Forelimb muscle (tissue), 1 donor: ENCODE results near the gene NT5C3B. TPM values are rescaled to one million over a fixed set of nuclear protein-coding genes. Genes with fewer than 3 reads are reported as not detected.
"Not testable (repeated sequence)": the region's sequence is repeated elsewhere in the genome, so short reads cannot be mapped to it uniquely, and the experiment has no call there.

Experiments used
- DNase-seq: peaks from one replicate; pipeline ENCODE4 v3.0.0-alpha.2; 2013; ENCODE audit warnings: low read depth
- polyA plus RNA-seq: library from polyadenylated mRNA; unstranded; fragments of 120-200 nt; gene quantifications from one replicate; pipeline ENCODE4 v1.2.1, GENCODE V29; 2013; ENCODE audit not compliant: insufficient read length

Gene NT5C3B
- polyA plus RNA-seq, 1 donor = 34.6 TPM

DNA sequence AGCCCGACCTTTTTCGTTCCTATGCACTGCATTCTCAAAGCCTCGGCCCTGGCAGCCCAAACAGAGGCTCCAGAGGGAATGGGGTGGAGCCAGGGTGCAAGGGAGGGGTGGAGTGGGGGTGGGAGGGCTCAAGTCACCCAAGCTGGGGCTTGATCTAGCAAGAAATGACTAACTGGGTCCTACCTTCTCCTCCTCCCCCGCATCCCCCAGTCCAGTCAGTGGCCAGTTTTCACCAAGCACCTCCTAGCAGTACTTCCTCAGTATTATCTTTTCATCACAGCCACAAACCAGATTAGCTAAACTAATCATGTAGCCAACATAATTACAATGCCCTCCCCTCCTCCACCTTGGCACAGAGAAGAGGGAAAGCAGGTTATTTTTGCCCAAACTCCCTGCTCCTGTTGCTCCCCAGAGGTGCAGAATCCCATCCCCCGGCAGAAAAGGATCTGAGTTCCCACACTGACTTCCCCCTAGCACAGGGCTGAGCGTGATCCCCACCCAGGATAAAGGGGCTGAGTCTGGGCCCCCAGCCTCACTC lies 51.8 kb downstream of the NT5C3B start:
- no peak for DNase-seq

GRCh38 chr17:41782142-41782541 lies 53.9 kb downstream of the NT5C3B start:
- no peak for DNase-seq

DNA sequence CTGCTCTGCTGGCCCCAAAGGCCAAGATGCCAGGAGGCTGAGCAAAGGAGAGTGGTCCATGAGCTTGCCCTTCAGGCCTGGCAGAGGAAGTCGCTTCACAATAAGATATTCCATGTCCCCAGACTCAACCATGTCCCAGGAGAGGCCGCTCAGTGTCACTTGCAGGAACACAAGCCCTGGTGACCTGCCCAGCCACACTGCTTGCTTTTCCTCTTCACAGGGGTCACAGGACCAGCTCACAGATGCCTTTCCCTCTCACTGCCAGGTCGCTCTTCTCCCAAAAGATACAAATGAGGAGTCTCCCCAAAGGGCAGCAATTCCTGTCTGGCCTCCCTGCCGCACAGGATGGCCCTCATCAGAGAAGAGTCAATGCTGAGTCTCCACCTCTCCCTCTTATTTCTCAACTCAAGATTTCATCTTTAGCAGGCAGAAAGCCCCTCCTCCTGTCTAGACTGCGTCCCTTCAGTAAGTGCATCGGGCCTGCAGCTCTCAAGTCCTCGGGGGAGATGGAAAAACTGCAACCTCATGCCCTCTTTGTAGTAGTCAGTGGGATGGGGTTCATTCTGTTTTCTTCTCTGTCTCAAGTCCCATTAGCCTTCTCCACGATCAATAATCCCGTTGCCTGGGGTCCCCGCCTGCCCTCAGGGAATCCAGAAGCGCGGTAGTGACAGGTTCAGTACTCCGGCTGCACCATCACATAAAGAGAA lies 54.5 kb downstream of the NT5C3B start:
- no peak for DNase-seq

DNA sequence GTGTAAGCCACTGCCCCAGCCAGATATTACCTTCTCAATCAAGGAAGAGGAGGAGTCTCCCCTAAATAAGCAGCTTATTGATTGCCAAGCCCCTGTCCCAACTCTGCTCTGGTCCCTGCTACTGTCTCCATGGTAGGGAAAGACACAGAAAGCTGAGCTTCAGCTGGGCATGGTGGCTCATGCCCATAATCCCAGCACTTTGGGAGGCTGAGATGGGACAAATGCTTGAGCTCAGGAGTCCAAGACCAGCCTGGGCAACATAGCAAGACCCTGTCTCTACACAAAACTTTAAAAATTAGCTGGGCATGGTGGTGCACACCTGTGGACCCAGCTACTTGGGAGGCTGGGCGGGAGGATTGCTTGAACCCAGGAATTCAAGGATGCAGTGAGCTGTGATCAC lies 56.1 kb downstream of the NT5C3B start:
- no peak for DNase-seq

DNA sequence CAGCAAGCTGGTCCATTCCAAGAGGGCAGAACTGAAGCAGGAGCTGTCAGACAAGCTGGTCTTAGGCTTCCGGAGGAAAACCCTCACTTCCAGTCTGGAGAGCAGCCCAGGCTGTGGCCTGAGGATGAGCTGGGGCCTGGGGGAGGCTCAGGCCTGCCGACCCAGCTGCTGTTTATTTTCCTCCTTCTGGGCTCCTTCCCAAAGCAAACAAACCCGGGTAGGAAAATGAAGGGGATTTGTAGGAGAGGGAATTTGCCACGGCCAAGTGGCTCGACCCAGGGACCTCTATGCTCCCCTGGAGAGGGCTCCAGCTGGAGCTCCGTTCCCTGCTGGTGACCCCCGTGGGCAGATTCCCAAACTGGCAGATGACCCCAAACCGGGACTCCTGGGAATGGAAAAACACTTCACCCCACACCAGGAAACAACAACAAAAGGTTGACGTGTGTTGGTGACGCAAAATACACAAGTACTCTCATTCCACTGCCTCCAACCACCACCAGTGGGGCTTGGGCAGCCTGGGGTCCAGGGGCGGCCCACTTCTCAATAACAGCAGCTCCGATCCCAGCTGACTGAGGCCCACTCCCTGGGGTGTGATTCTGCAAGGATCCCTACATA lies 58.4 kb downstream of the NT5C3B start:
- DNase-seq = peak; percentile 79

GRCh38 chr17:41777157-41777573 lies 58.9 kb downstream of the NT5C3B start:
- no peak for DNase-seq

- not testable (repeated sequence) for DNase-seq
Measured at GRCh38 chr17:41776262-41776900, 59.7 kb downstream of the NT5C3B start.

DNA sequence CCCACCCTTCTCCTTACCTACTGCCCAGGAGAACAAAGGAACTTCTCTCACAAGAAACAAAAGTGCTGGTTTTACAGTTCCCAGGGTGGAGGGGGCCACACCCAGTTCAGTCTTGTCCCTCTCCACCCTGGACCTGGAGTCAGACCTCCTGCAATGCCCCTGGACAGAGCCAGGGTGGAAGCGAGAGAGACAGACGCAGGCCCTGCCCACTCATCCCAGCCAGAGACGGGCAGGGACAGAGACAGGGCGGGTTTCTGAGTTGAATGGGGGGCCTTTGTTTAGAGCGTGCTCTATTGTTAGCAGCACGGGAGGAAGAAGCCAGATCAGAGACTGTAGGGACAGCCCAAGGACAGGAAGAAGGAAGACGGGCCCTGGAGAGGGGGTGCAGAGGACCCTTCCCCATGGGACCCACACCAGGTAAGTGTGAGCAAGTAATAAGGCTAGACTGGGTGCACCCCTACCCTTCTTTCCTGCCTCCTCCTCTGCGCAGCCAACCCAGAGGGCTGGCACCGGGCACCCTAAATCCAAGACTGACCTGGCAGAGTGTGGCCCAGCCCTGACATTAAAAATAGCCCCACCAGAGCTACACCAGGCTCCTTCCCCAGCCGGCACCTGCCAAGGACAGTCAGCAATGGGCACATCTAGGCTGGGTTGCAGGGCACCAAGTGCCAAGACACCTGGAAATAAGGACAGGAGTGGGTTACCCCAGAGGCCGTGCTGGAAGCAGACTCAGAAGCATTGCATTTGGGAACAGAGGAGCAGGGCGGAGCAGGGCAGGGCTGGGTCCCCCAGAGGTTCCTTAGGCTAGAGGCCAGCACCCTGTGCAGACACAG lies 60.4 kb downstream of the NT5C3B start:
- no peak for DNase-seq

Other genes with a start within 250 kb of the NT5C3B start
- not detected for gene KRT14, start 249.3 kb downstream of the NT5C3B start, polyA plus RNA-seq
- gene KRT16, start 223.5 kb downstream of the NT5C3B start, polyA plus RNA-seq = not detected
- 0.71 TPM for gene KRT17, start 211.7 kb downstream of the NT5C3B start, polyA plus RNA-seq
- 784 TPM for gene EIF1, start 147.3 kb downstream of the NT5C3B start, polyA plus RNA-seq
- not detected for gene GAST, start 123.9 kb downstream of the NT5C3B start, polyA plus RNA-seq
- gene HAP1, start 101.6 kb downstream of the NT5C3B start, polyA plus RNA-seq = 0.04 TPM
- 31.0 TPM for gene JUP, start 49.5 kb downstream of the NT5C3B start, polyA plus RNA-seq
- 39.5 TPM for gene P3H4, start 24.3 kb downstream of the NT5C3B start, polyA plus RNA-seq
- gene FKBP10, start 23.2 kb downstream of the NT5C3B start, polyA plus RNA-seq = 114 TPM
- gene KLHL10, start 1.6 kb upstream of the NT5C3B start, polyA plus RNA-seq = 0.18 TPM
- gene KLHL11, start 29.2 kb upstream of the NT5C3B start, polyA plus RNA-seq = 4.9 TPM
- 44.4 TPM for gene ACLY, start 82.7 kb upstream of the NT5C3B start, polyA plus RNA-seq
- gene ODAD4, start 94.4 kb upstream of the NT5C3B start, polyA plus RNA-seq = 0.80 TPM
- 40.1 TPM for gene CNP, start 130.6 kb upstream of the NT5C3B start, polyA plus RNA-seq
- gene DNAJC7, start 181.2 kb upstream of the NT5C3B start, polyA plus RNA-seq = 97.2 TPM
- 47.9 TPM for gene NKIRAS2, start 183.9 kb upstream of the NT5C3B start, polyA plus RNA-seq
- gene C17orf113, start 214.4 kb upstream of the NT5C3B start, polyA plus RNA-seq = 1.2 TPM